Gastroesophageal sphincter (tissue), 3 donors: ENCODE data around the gene AP2A2.
A peak's percentile ranks its signal among the peaks of the same experiment; 100 is the strongest.

Experiments
- EP300 ChIP-seq: sonication (generic); formaldehyde crosslinking; IDR thresholded peaks from one replicate; pipeline ENCODE4 v1.6.1; 2017; ENCODE audit warnings: antibody characterized with exemption, mild to moderate bottlenecking
- POLR2A ChIP-seq, 2 donors: fragments of 450-650 bp; IDR thresholded peaks; one replicate each; pipeline ENCODE4 v1.6.1; 2017; ENCODE audit warnings: antibody characterized with exemption in 2 of 2, mild to moderate bottlenecking in 2 of 2, moderate library complexity in 1 of 2
- POLR2AphosphoS5 ChIP-seq: sonication (generic); formaldehyde crosslinking; IDR thresholded peaks from one replicate; pipeline ENCODE4 v1.6.1; 2017; ENCODE audit warnings: antibody characterized with exemption
- TF ChIP-seq, protein P1 (sequence below), 4 experiments: fragments of 200-600 bp in 2 of 4; fragments of 450-650 bp in 2 of 4; sonication (generic) in 1 of 4; IDR thresholded peaks; one replicate each; pipeline ENCODE4 v1.5.1; 2017 to 2019; ENCODE audit warnings: antibody characterized with exemption in 4 of 4, mild to moderate bottlenecking in 2 of 4, moderate library complexity in 2 of 4

DNA sequence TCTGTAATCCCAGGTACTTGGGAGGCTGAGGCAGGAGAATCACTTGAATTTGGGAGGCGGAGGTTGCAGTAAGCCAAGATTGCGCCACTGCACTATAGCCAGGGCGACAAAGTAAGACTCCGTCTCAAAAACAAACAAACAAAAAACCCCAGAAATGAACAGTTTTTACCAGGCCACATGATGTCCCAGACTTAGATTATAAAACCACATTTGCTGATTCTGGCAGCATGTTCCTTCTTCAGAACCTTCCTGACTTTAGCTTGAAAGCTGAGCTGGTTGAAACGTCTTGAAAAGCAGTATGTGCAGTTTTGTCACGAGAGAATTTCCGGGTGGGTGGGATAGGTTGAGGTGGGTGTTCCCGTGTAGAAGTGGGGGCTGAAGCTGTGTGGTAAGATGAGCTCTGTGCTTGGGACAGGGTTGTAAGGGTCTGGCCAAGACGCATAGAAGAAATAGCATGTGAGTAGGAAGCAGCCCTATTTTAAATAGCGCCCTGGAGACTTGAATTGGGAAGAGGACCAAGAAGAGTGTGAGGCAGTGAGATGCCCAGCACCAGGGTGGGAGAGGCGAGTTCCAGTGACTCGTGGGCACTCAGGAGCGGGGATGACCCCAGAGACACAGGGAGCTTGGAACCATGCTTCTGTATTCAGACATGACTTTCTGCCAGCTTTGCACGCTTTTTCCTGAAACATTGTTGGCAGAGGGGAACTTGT lies 7.6 kb downstream of the AP2A2 start:
- TF ChIP-seq, protein P1, sequence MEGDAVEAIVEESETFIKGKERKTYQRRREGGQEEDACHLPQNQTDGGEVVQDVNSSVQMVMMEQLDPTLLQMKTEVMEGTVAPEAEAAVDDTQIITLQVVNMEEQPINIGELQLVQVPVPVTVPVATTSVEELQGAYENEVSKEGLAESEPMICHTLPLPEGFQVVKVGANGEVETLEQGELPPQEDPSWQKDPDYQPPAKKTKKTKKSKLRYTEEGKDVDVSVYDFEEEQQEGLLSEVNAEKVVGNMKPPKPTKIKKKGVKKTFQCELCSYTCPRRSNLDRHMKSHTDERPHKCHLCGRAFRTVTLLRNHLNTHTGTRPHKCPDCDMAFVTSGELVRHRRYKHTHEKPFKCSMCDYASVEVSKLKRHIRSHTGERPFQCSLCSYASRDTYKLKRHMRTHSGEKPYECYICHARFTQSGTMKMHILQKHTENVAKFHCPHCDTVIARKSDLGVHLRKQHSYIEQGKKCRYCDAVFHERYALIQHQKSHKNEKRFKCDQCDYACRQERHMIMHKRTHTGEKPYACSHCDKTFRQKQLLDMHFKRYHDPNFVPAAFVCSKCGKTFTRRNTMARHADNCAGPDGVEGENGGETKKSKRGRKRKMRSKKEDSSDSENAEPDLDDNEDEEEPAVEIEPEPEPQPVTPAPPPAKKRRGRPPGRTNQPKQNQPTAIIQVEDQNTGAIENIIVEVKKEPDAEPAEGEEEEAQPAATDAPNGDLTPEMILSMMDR (IDR thresholded peaks at IDR 0.05): no peak
- no peak for TF ChIP-seq EP300
- TF ChIP-seq POLR2A (IDR thresholded peaks at IDR 0.05): peak in 1 of 2 donors; percentile 15
- no peak for TF ChIP-seq POLR2AphosphoS5
